SKM-1 treated with dmso at 0.1 percent for 144 hours (cell line): ENCODE measurements around the gene SNCA.

Source experiments
- DNase-seq: peaks from one replicate; lab custom pipeline; 2025; ENCODE audit not compliant: unreplicated experiment; lab: John Stamatoyannopoulos, UW

SNCA gene

GRCh38 chr4:89712827-89713226, 124.1 kb downstream of the SNCA start:
- DNase-seq = no peak

- DNase-seq = no peak
Observed at GRCh38 chr4:89712141-89712540, 124.8 kb downstream of the SNCA start.

- no peak for DNase-seq
Observed at GRCh38 chr4:89708903-89709421, 128.0 kb downstream of the SNCA start.

GRCh38 chr4:89707467-89707866, 129.5 kb downstream of the SNCA start:
- no peak for DNase-seq

- DNase-seq = no peak
Observed at GRCh38 chr4:89704651-89705395, 132.1 kb downstream of the SNCA start.

GRCh38 chr4:89703829-89704590, 133.0 kb downstream of the SNCA start:
- DNase-seq = no peak

- DNase-seq = no peak
Observed at GRCh38 chr4:89700766-89701423, 136.1 kb downstream of the SNCA start.

- no peak for DNase-seq
Observed at GRCh38 chr4:89685690-89686089, 151.3 kb downstream of the SNCA start.

GRCh38 chr4:89685277-89685676, 151.7 kb downstream of the SNCA start:
- DNase-seq = no peak

GRCh38 chr4:89684536-89684935, 152.4 kb downstream of the SNCA start:
- DNase-seq = no peak

- DNase-seq = no peak
Observed at GRCh38 chr4:89682808-89683207, 154.2 kb downstream of the SNCA start.

GRCh38 chr4:89681671-89682070, 155.3 kb downstream of the SNCA start:
- DNase-seq = no peak

- no peak for DNase-seq
Observed at GRCh38 chr4:89681219-89681618, 155.7 kb downstream of the SNCA start.

GRCh38 chr4:89674876-89675459, 162.0 kb downstream of the SNCA start:
- DNase-seq = no peak
